Activated CD8-positive, alpha-beta T cell treated with anti-CD3 and anti-CD28 coated beads, Interleukin-2, amount 10 ng/mL, durations not matched to agents 7 days and 5 days (primary cell): ENCODE data around the gene TRAK1. TPM values are rescaled to one million over a fixed set of nuclear protein-coding genes. Genes with fewer than 3 reads are reported as not detected.
A peak's percentile ranks its signal among the peaks of the same experiment; 100 is the strongest.

Experiments used
- ATAC-seq: fragments of 150-1000 bp; cut with Tn5 transposase; one replicate; pipeline ENCODE4 v1.10.0; 2021; ENCODE audit warnings: moderate library complexity
- CTCF ChIA-PET: fragments of 350-600 bp; sonication (Branson Sonifier 250); formaldehyde crosslinking; loops from one replicate; lab custom pipeline; 2021; ENCODE audit warnings: antibody characterized with exemption; lab: Charles Lee
- POLR2A ChIA-PET: fragments of 350-600 bp; sonication (Branson Sonifier 250); formaldehyde crosslinking; loops from one replicate; lab custom pipeline; 2021; ENCODE audit warnings: antibody characterized with exemption; lab: Charles Lee
- DNase-seq: peaks from one replicate; pipeline ENCODE4 v3.0.0-alpha.2; 2020
- H3K27ac Mint-ChIP-seq: one replicate; pipeline ENCODE4 v1.8.0; 2021; ENCODE audit warnings: mild to moderate bottlenecking, mixed read lengths
- H3K27me3 Mint-ChIP-seq: one replicate; pipeline ENCODE4 v1.8.0; 2021; ENCODE audit warnings: low read depth, mixed read lengths
- H3K36me3 Mint-ChIP-seq: one replicate; pipeline ENCODE4 v1.8.0; 2021; ENCODE audit warnings: low read depth, mixed read lengths
- H3K4me1 Mint-ChIP-seq: one replicate; pipeline ENCODE4 v1.8.0; 2021; ENCODE audit warnings: low read depth, mixed read lengths
- H3K4me3 Mint-ChIP-seq: one replicate; pipeline ENCODE4 v1.8.0; 2021; ENCODE audit warnings: mild to moderate bottlenecking, mixed read lengths
- H3K9me3 Mint-ChIP-seq: one replicate; pipeline ENCODE4 v1.8.0; 2022; ENCODE audit warnings: mixed read lengths; ENCODE audit not compliant: insufficient read depth
- total RNA-seq, 2 experiments: library from RNA; stranded (reverse); gene quantifications; one replicate each; pipeline ENCODE4 v1.2.3, GENCODE V29; 2021

Gene TRAK1
- total RNA-seq, 2 experiments from 2014 or later = 28.6 to 28.7 TPM

DNA sequence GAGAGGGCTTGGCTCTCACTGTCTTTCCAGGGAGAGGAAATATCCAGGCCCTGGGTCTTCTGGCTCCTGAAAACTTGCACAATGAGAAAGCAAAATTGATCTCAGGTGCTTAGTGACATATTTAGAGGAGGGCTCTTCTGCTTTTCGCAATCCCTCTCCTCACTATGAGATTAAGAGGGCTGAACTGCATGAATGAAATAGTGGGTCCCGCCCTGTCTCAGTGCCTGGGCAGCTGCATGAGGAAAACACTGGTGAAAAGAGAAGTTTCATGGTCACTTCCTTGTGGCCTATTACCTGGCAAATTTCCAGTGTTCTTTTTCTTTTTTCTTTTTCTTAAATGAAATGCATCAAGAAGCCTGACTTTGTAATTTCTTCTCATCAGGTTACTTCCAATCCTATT lies 73.5 kb downstream of the TRAK1 start:
- Mint-ChIP-seq H3K27ac (peak overlapping the region; percentile 82), H3K9me3 (no peaks in the 10 kb centered on the region), H3K27me3 (no peaks in the 10 kb centered on the region), H3K4me3 (no peak overlapping the region), H3K4me1 (peaks cover 47% of the 10 kb centered on the region), H3K36me3 (peaks cover 6% of the 10 kb centered on the region)
- DNase-seq (no peak), ATAC-seq (no peak)
- ChIA-PET CTCF (no interaction called here), POLR2A (no interaction called here)

DNA sequence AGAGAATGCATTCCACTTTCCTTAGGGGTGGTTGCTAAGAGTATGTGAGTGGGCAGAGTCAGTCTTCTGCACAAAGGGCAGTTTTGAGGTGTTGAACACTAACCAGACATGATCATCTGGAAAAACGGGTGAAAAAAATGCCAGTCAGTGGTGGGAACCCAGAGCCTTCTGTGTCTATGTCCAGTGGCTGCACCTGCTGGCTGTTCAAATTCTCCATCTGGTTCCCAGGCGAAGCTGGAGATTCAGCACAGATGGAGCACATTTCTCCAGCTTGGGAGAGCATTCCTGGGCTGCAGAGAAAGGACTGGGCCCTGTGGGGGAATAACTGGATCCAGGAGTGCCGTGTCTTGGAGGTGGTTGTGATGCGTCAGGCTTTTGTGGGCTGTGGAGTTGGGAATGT lies 74.1 kb downstream of the TRAK1 start:
- DNase-seq (no peak), ATAC-seq (no peak)
- ChIA-PET POLR2A (no interaction called here), CTCF (no interaction called here)
- Mint-ChIP-seq H3K27ac (no peak overlapping the region), H3K4me1 (peaks cover 49% of the 10 kb centered on the region), H3K36me3 (peaks cover 6% of the 10 kb centered on the region), H3K27me3 (no peaks in the 10 kb centered on the region), H3K9me3 (no peaks in the 10 kb centered on the region), H3K4me3 (no peak overlapping the region)

DNA sequence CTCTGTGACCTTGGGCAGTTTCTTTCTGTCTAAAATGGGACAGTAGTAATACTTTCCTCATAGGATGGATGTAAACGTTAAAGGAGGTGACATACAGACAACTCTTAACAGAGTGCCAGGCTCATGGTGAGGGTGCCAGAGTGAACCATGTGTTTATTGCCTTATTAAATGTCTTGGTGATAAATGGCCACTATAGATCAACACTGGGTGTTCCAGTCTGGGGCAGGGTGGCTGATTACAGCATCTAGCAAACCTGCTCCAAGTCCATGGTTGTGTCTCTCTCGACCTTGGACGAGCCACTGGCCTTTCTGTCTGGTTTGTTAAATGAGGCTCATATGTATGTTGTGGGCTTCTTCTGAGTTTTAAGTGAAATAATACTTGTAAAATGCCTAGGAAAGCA lies 75.1 kb downstream of the TRAK1 start:
- Mint-ChIP-seq H3K4me1 (peaks cover 46% of the 10 kb centered on the region), H3K27ac (no peak overlapping the region), H3K36me3 (peaks cover 6% of the 10 kb centered on the region), H3K27me3 (no peaks in the 10 kb centered on the region), H3K4me3 (no peak overlapping the region), H3K9me3 (no peaks in the 10 kb centered on the region)
- DNase-seq = no peak
- CTCF ChIA-PET = interaction anchor here (0.6 kb wide), 1 partner anchor 25 kb away, joined by 3 read pairs; no protein-coding TSS in a partner anchor
- POLR2A ChIA-PET = no interaction called here
- no peak for ATAC-seq

DNA sequence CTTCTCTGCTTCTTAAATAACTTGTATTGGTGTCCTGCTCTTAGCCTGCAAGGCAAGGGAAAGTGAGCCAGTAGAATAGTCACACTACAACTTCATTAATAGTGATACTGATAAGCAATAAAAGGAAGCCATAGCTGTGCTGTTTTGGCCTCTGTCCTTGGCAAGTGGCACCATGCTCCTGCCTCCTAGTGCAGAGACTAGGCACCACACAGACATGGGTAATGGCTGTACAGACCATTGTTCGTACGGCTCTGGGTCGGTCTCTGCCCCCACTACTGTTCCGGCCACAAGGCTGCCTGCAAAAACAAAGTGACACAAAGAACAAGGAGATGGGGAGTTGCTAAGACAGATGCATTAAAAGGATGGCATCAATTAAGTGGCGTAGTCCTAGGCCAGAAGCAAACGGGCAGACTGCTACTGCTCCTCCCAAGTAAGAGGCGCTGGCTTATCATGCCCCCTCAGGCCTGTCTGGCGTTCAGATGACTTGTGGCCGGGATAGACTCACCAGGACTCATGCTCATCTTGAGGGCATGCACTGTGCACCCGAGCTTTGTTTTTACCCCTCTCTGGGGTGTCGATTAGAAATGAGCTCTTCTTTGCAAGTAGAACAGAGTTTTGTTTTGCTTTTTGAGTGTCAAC lies 75.6 kb downstream of the TRAK1 start:
- ATAC-seq (no peak), DNase-seq (no peak)
- H3K4me3 Mint-ChIP-seq = no peak overlapping the region
- peaks cover 46% of the 10 kb centered on the region for H3K4me1 Mint-ChIP-seq
- ChIA-PET POLR2A (no interaction called here), CTCF (interaction anchor here (0.6 to 1.0 kb wide), 2 partner anchors 24 to 25 kb away, joined by 3 read pairs; no protein-coding TSS in a partner anchor)
- H3K36me3 Mint-ChIP-seq = peaks cover 6% of the 10 kb centered on the region
- no peak overlapping the region for H3K27ac Mint-ChIP-seq
- no peaks in the 10 kb centered on the region for H3K27me3 Mint-ChIP-seq
- no peaks in the 10 kb centered on the region for H3K9me3 Mint-ChIP-seq

DNA sequence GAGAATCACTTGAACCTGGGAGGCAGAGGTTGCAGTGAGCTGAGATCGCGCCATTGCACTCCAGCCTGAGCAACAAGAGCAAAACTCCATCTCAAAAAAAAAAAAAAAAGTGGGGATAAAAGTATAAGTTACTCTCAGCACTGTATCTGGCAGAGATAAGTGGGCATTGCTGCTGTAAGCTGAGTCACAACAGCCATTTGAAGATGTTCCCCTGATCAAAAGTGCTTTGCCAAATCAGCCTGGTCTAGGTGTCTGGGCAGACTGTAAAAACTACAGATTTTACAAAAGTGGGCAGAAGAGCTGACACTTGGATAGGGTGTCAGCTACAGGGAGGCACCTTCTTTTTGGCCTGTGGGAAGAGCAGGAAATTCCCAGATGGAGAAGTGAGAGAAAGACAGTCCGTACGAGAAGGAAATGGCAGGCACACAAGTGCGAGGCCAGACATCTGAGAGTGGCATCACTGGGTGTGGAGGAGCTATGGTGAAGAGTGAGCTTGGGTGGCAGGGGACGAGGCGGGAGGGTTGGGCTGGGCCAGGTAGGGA lies 78.5 kb downstream of the TRAK1 start:
- no peaks in the 10 kb centered on the region for H3K9me3 Mint-ChIP-seq
- ChIA-PET CTCF (interaction anchor here (1.0 to 3.2 kb wide), 2 partner anchors 10 to 21 kb away, joined by 3 to 16 read pairs; no protein-coding TSS in a partner anchor), POLR2A (no interaction called here)
- H3K4me1 Mint-ChIP-seq = peaks cover 48% of the 10 kb centered on the region
- H3K4me3 Mint-ChIP-seq = no peak overlapping the region
- DNase-seq = no peak
- peaks cover 2% of the 10 kb centered on the region for H3K36me3 Mint-ChIP-seq
- H3K27ac Mint-ChIP-seq = peak overlapping the region; percentile 35
- H3K27me3 Mint-ChIP-seq = no peaks in the 10 kb centered on the region
- no peak for ATAC-seq

DNA sequence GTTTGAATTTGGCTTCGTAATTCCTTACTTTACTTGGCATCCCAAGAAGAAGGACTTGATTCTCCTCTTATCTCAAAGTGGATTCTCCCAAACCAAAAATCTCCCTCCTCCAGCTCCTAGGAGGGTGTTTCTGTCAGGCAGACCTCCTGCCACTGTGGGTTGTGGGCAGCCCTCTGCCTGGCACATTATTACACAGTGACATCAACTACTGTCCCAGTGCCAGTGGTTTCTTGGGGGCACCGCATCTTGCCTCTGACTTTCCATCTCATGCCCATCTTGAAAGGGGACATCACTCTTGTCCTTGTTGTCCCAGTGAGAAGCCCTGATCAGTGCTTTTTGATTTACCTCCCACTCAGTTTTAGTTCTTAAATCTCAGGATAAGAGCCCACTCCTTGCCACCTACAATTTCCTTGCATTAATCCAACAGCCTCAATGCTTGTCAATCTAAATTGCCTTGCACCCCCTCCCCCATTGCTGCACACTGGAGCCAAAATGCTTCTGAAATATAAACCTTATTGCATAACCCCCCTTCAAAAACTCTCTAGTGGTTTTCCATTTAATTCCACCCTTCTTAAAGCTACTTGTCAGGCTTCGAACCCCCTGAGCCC lies 81.0 kb downstream of the TRAK1 start:
- no peaks in the 10 kb centered on the region for H3K27me3 Mint-ChIP-seq
- no peak for ATAC-seq
- ChIA-PET CTCF (interaction anchor here (3.2 kb wide), 1 partner anchor 19 kb away, joined by 16 read pairs; no protein-coding TSS in a partner anchor), POLR2A (no interaction called here)
- H3K36me3 Mint-ChIP-seq = peaks cover 3% of the 10 kb centered on the region
- H3K27ac Mint-ChIP-seq = peak overlapping the region; percentile 97
- DNase-seq = no peak
- no peak overlapping the region for H3K4me3 Mint-ChIP-seq
- peaks cover 59% of the 10 kb centered on the region for H3K4me1 Mint-ChIP-seq
- no peaks in the 10 kb centered on the region for H3K9me3 Mint-ChIP-seq

DNA sequence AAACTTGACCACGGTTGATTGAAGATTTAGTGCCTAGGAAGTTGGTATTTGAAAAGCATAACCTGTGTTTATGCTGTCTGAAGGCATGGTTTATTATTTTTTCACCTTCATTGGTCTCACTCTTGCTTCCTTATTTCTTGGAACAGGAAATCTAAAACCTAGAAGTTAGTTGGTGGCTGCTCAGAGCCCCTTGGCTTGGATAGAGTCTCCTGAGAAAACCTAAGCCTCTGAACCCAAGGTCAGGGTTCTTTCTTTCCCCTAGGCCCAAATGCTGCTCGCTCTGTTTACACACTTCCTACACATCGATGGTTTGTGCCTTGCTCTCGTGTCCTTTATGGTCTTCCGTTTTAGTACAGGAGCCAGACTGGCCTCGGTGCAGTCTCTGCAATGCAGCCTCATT lies 82.2 kb downstream of the TRAK1 start:
- peak; percentile 44 for DNase-seq
- ATAC-seq = peak; percentile 68
- Mint-ChIP-seq H3K36me3 (peaks cover 14% of the 10 kb centered on the region), H3K4me3 (peak overlapping the region; percentile 57), H3K27ac (peak overlapping the region; percentile 97), H3K27me3 (no peaks in the 10 kb centered on the region), H3K9me3 (no peaks in the 10 kb centered on the region), H3K4me1 (peaks cover 59% of the 10 kb centered on the region)
- POLR2A ChIA-PET = no interaction called here
- CTCF ChIA-PET = interaction anchor here (5.1 kb wide), 1 partner anchor 18 kb away, joined by 36 read pairs; no protein-coding TSS in a partner anchor

DNA sequence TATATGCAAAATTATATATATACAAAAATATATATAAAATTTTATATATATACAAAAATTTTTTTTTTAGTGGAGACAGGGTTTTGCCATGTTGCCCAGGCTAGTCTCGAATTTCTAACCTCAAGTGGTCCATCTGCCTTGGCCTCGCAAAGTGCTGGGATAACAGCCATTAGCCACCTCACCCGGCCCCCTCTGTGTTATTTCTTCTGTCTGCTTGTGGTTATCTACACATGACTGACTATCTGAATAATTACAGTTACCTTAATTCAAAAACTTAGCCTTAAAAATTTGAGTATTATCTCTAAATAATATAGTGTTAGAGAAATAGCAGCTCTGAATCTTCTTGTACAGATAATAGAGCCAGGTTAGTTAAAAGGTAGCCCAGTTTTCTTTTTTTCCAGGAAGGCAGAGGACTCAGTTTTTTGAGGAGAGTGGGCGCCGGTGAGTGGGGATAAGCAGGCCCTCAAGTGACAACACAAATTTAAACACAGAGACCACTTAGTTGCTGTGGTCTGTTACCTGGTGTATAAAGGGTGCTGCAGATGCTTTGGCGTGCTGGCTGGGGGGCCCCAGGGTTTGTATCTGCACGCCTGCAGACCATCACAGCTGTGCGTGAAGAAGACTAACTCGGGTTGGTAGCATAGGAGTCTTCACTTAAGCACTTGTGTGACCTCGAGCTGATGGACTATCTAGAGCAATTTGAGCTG lies 83.7 kb downstream of the TRAK1 start:
- H3K27ac Mint-ChIP-seq = no peak overlapping the region
- H3K27me3 Mint-ChIP-seq = no peaks in the 10 kb centered on the region
- ChIA-PET POLR2A (no interaction called here), CTCF (interaction anchor here (0.8 to 5.1 kb wide), 3 partner anchors 14 to 38 kb away, joined by 3 to 36 read pairs (median 4); no protein-coding TSS in a partner anchor)
- H3K4me1 Mint-ChIP-seq = peaks cover 59% of the 10 kb centered on the region
- H3K9me3 Mint-ChIP-seq = no peaks in the 10 kb centered on the region
- no peak overlapping the region for H3K4me3 Mint-ChIP-seq
- ATAC-seq = no peak
- peaks cover 15% of the 10 kb centered on the region for H3K36me3 Mint-ChIP-seq
- no peak for DNase-seq

DNA sequence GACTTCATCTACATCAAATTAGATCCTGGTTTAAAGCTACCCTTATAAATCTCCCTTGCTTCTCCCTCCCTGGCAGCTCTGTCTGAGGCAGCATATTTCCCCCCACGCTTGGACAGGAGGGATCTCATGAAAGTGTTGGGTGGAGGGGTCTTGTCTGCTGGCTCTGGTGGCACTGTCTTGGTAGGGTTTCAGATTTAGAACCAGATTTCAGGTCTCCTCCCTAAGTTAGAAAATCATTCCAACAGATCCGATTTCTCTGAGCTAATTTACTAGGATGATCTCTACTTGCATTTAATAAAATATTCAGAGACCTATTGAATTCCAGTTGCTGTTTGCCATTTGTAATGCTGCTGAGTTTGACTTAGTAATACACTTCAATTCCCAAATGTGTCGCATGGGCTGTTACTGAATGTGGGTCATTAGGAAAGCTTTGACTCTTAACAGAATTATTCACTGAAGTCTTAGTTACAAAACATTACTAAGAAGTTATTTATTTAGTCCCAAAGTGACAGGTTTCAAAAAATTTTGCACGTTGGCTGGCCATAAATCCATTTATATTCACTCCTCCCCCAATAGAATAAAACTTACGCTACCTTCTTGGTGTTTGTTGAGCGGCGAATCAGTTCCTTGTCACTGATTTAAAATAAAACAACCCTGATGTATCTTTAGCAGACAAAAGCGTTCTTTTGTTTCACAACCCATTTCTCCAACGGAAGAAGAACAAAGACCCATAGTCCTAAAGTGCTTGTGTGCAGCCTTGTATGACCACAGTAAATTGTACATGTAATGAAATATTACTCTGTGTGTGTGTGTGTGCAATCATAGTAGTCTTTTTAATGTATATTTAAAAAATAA lies 84.5 kb downstream of the TRAK1 start:
- peaks cover 52% of the 10 kb centered on the region for H3K4me1 Mint-ChIP-seq
- DNase-seq = no peak
- ChIA-PET CTCF (interaction anchor here (1.0 to 5.1 kb wide), 2 partner anchors 16 to 38 kb away, joined by 3 to 36 read pairs; no protein-coding TSS in a partner anchor), POLR2A (no interaction called here)
- H3K36me3 Mint-ChIP-seq = peaks cover 15% of the 10 kb centered on the region
- no peak overlapping the region for H3K27ac Mint-ChIP-seq
- H3K9me3 Mint-ChIP-seq = no peaks in the 10 kb centered on the region
- H3K27me3 Mint-ChIP-seq = no peaks in the 10 kb centered on the region
- ATAC-seq = no peak
- no peak overlapping the region for H3K4me3 Mint-ChIP-seq

DNA sequence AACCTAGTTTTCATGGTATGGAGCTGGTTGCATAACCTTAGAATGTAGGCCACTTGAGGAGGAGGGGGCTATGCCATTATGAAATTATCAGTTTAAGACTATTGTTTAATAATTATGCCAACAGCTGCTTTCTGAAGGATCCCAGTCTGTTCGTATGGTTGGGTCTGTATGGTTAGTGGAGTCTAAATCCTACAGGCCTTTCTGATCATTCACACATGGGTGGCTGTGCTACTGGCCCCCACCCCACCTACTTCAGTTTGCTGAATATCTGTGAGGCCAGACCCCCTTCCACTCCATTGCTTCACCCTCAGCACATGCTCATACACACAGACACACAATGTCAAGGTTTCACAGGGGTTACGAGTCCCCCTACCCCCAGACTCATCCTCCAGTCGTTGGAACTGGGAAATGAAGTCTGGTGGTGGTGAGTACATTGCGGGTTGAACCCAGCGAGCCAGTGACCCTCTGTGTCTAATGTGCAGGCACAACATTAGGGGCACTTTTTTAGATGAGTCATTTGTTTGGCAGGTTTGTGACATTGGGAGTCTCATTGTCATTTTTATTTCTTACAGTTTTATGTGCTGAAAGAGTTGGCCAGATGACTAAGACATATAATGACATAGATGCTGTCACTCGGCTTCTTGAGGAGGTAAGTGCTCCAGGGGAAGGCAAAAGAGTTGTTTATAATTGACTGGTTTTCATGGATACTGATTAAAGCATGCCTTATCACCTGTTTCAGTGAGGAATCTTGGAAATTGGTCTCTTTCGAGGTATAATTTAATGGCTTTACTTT lies 85.3 kb downstream of the TRAK1 start:
- ATAC-seq (no peak), DNase-seq (no peak)
- H3K27me3 Mint-ChIP-seq = no peaks in the 10 kb centered on the region
- H3K9me3 Mint-ChIP-seq = no peaks in the 10 kb centered on the region
- ChIA-PET CTCF (interaction anchor here (1.0 to 5.1 kb wide), 2 partner anchors 15 to 77 kb away, joined by 3 to 36 read pairs; no protein-coding TSS in a partner anchor), POLR2A (no interaction called here)
- H3K27ac Mint-ChIP-seq = peak overlapping the region; percentile 25
- H3K36me3 Mint-ChIP-seq = peaks cover 15% of the 10 kb centered on the region
- H3K4me1 Mint-ChIP-seq = peaks cover 48% of the 10 kb centered on the region
- H3K4me3 Mint-ChIP-seq = no peak overlapping the region
